Measurements from ENCODE around the gene COA8.

The COA8 gene

GRCh38 chr14:103638594-103638993 lies 75.8 kb downstream of the COA8 start:
- no peaks in the 10 kb centered on the region for H3K4me1 ChIP-seq
- no peak for TF ChIP-seq CTCF (IDR thresholded peaks at IDR 0.05; ENCODE audit: low read depth, low read length)
- H3K4me3 ChIP-seq (ENCODE audit: low read depth, low read length) = no peak overlapping the region
- no peaks in the 10 kb centered on the region for H3K27me3 ChIP-seq
- H3K9me3 ChIP-seq = no peaks in the 10 kb centered on the region
- DNase-seq = no peak
- H3K36me3 ChIP-seq = peaks cover 20% of the 10 kb centered on the region
